Measurements from ENCODE around the gene SLC6A3. TPM values are rescaled to one million over a fixed set of nuclear protein-coding genes. Genes with fewer than 3 reads are reported as not detected.

SLC6A3 gene
- total and polyA plus RNA-seq, 9 of the 15 experiments (the other 6 are each of a cell fraction or from before 2014, with no cell fraction given), result not detected

DNA sequence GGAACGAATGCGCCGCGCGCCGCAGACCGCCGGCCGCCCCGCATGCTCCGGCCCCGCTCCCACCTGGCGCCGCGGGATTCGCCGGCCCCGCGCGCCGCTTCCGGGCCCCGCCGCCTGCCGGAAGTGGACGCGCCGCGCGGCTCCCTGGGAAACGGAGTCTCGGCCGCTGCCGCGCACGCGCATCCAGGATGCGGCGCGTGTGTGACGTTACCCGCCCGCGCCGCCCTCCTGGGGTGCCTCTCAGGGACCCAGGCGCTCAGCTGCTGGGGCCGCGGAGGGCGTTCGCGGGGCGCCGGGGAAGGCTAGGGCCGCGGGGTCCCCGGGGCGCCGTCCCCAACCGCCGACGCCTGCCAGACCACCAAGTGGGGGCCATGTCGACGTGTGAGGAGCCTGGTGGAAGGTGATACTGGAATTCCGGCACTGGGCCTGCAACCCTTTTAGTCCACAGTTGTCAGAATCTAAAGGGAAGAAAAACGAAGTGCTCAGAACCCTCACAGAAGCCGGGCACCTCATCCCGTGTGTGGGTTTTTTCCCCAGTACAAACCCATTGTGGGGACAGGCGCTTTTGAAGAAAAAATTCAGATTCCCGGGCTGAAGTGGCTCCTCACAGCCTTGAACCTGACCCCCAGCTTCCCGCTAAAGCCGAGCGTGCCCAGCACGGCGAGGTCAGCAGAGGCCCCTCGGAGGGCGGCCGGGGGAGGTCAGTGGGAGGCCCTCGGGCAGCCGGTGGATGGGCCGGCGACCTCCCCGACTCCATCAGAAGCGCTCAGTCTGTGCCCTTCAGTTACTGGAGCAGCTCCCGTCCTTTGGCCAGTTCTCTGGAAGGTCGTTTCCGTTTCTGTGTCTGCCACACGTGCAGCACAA lies 100.0 kb downstream of the SLC6A3 start, which contains the start of gene CLPTM1L (continued):
- TF ChIP-seq COPS2 (conservative IDR thresholded peaks at IDR 0.05) (no peak), GTF2E2 (tag; IDR thresholded peaks at IDR 0.05) (no peak), PHTF2 (CRISPR knock-in tag; IDR thresholded peaks at IDR 0.05) (no peak), SREBF1 (IDR thresholded peaks at IDR 0.05; ENCODE audit: borderline replicate concordance, low read depth, low read length) (no peak), ZNF586 (CRISPR knock-in tag; conservative IDR thresholded peaks at IDR 0.05) (no peak), DMBX1 (CRISPR knock-in tag; IDR thresholded peaks at IDR 0.05; ENCODE audit: borderline replicate concordance) (0 out of 2 replicates have a peak, but pooled peaks have one; percentile 44), YBX1 (IDR thresholded peaks at IDR 0.05) (no peak), RFX1 (IDR thresholded peaks at IDR 0.05) (no peak), ZNF224 (CRISPR knock-in tag; IDR thresholded peaks at IDR 0.05) (no peak)
- TF ChIP-seq, protein P1, sequence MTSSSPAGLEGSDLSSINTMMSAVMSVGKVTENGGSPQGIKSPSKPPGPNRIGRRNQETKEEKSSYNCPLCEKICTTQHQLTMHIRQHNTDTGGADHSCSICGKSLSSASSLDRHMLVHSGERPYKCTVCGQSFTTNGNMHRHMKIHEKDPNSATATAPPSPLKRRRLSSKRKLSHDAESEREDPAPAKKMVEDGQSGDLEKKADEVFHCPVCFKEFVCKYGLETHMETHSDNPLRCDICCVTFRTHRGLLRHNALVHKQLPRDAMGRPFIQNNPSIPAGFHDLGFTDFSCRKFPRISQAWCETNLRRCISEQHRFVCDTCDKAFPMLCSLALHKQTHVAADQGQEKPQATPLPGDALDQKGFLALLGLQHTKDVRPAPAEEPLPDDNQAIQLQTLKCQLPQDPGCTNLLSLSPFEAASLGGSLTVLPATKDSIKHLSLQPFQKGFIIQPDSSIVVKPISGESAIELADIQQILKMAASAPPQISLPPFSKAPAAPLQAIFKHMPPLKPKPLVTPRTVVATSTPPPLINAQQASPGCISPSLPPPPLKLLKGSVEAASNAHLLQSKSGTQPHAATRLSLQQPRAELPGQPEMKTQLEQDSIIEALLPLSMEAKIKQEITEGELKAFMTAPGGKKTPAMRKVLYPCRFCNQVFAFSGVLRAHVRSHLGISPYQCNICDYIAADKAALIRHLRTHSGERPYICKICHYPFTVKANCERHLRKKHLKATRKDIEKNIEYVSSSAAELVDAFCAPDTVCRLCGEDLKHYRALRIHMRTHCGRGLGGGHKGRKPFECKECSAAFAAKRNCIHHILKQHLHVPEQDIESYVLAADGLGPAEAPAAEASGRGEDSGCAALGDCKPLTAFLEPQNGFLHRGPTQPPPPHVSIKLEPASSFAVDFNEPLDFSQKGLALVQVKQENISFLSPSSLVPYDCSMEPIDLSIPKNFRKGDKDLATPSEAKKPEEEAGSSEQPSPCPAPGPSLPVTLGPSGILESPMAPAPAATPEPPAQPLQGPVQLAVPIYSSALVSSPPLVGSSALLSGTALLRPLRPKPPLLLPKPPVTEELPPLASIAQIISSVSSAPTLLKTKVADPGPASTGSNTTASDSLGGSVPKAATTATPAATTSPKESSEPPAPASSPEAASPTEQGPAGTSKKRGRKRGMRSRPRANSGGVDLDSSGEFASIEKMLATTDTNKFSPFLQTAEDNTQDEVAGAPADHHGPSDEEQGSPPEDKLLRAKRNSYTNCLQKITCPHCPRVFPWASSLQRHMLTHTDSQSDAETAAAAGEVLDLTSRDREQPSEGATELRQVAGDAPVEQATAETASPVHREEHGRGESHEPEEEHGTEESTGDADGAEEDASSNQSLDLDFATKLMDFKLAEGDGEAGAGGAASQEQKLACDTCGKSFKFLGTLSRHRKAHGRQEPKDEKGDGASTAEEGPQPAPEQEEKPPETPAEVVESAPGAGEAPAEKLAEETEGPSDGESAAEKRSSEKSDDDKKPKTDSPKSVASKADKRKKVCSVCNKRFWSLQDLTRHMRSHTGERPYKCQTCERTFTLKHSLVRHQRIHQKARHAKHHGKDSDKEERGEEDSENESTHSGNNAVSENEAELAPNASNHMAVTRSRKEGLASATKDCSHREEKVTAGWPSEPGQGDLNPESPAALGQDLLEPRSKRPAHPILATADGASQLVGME (CRISPR knock-in tag; IDR thresholded peaks at IDR 0.05), result peak; percentile 51; the same call in 1 of the 2 replicates
